HCT116 (cell line): ENCODE results near the gene SSH2.

Experiments
- EGR1 ChIP-seq: IDR thresholded peaks from 2 replicates; pipeline ENCODE4 v1.6.1; 2012; ENCODE audit warnings: low read depth
- EZH2 ChIP-seq: fragments of 200-600 bp; sonication (generic); IDR thresholded peaks from 2 replicates; pipeline ENCODE4 v1.6.1; 2017; ENCODE audit warnings: antibody characterized with exemption, mixed run types
- EZH2phosphoT487 ChIP-seq: fragments of 200-600 bp; IDR thresholded peaks from 2 replicates; pipeline ENCODE4 v1.6.1; 2018; ENCODE audit warnings: antibody characterized with exemption, borderline replicate concordance
- POLR2A ChIP-seq: IDR thresholded peaks from 2 replicates; pipeline ENCODE4 v1.7.0; 2011; ENCODE audit warnings: borderline replicate concordance; ENCODE audit not compliant: insufficient read depth, insufficient read length; ENCODE audit errors: extremely low read depth
- POLR2AphosphoS5 ChIP-seq: IDR thresholded peaks from 2 replicates; pipeline ENCODE4 v1.6.1; 2011; ENCODE audit warnings: mild to moderate bottlenecking, low read depth, low read length, moderate library complexity
- SIN3A ChIP-seq: IDR thresholded peaks from 2 replicates; pipeline ENCODE4 v1.6.1; 2012; ENCODE audit warnings: low read depth
- SP1 ChIP-seq: IDR thresholded peaks from 2 replicates; pipeline ENCODE4 v1.6.1; 2012; ENCODE audit warnings: low read depth
- YY1 ChIP-seq: IDR thresholded peaks from 2 replicates; pipeline ENCODE4 v1.6.1; 2011; ENCODE audit warnings: low read length, low read depth, moderate library complexity, mild to moderate bottlenecking; ENCODE audit not compliant: insufficient replicate concordance; ENCODE audit errors: extremely low read depth
- TF ChIP-seq, protein P1 (sequence below): IDR thresholded peaks from 2 replicates; pipeline ENCODE4 v1.6.1; 2012
- TF ChIP-seq, protein P2 (sequence below), 3 experiments: fragments of 200-600 bp in 1 of 3; sonication (generic) in 1 of 3; IDR thresholded peaks in 2 of 3; conservative IDR thresholded peaks in 1 of 3; 2 replicates each; pipeline ENCODE4 v1.5.1; 2012 to 2017; ENCODE audit warnings: low read depth in 2 of 3, low read length in 2 of 3, antibody characterized with exemption in 1 of 3, borderline replicate concordance in 1 of 3, control low read depth in 1 of 3, mild to moderate bottlenecking in 1 of 3, mixed read lengths in 1 of 3, mixed run types in 1 of 3, moderate library complexity in 1 of 3; ENCODE audit not compliant: insufficient read depth in 1 of 3

GRCh38 chr17:29698837-29699236 is 231.2 kb downstream of the SSH2 start:
- TF ChIP-seq, protein P1, sequence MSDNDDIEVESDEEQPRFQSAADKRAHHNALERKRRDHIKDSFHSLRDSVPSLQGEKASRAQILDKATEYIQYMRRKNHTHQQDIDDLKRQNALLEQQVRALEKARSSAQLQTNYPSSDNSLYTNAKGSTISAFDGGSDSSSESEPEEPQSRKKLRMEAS = no peak
- TF ChIP-seq, protein P2, sequence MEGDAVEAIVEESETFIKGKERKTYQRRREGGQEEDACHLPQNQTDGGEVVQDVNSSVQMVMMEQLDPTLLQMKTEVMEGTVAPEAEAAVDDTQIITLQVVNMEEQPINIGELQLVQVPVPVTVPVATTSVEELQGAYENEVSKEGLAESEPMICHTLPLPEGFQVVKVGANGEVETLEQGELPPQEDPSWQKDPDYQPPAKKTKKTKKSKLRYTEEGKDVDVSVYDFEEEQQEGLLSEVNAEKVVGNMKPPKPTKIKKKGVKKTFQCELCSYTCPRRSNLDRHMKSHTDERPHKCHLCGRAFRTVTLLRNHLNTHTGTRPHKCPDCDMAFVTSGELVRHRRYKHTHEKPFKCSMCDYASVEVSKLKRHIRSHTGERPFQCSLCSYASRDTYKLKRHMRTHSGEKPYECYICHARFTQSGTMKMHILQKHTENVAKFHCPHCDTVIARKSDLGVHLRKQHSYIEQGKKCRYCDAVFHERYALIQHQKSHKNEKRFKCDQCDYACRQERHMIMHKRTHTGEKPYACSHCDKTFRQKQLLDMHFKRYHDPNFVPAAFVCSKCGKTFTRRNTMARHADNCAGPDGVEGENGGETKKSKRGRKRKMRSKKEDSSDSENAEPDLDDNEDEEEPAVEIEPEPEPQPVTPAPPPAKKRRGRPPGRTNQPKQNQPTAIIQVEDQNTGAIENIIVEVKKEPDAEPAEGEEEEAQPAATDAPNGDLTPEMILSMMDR (IDR thresholded peaks at IDR 0.05 in 2 of 3, conservative IDR thresholded peaks at IDR 0.05 in 1 of 3; ENCODE audit: borderline replicate concordance in 1 of 3, insufficient read depth in 1 of 3, low read depth in 2 of 3, low read length in 2 of 3) = no peak
- TF ChIP-seq YY1 = no peak
- no peak for TF ChIP-seq EZH2
- TF ChIP-seq POLR2A = no peak
- TF ChIP-seq EGR1 = no peak
- no peak for TF ChIP-seq EZH2phosphoT487
- no peak for TF ChIP-seq SP1
- TF ChIP-seq SIN3A = no peak
- TF ChIP-seq POLR2AphosphoS5 = no peak
